SW 1271 (cell line): ENCODE measurements around the gene ATP1B4.

ENCODE experiments used
- DNase-seq, 2 experiments: peaks; one replicate each; lab custom pipeline; 2025; lab: John Stamatoyannopoulos, UW

The ATP1B4 gene

DNA sequence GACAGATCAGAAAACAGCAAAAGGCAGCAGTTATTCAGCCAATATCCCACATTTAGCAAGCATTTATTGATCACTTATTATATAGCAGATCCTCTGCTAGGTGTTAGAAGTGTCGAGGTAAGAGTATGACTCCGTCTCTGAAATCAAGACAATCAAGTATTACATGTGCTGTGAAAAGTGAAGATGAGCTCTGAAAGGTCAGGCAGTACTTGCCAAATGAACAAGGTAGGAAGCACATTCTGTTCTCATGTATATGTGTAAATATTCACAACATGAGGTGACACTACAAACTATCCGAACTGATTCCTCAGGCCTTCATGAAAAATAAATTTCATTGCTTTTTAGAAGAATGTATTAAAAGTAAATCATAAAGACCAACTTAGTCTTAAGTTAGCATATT, 15.3 kb downstream of the ATP1B4 start:
- no peak for DNase-seq

DNA sequence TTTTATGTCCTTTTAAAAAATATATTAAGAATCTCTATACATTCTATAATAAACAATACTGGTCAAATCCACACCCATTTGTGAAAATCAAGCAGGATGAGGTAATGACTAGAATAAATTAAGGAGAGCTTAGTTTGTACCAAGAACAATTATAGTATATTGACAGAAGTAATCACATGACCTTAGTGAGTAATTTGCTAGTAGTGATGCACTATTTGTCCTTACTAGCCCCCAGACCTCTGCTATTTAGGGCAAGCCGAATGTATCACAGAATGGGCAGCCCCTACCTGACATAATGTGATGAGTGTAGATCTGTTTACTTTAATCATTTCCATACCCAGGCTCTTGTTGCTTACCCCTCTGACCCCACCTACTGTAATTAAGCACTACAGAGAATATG, 15.8 kb downstream of the ATP1B4 start:
- no peak for DNase-seq

DNA sequence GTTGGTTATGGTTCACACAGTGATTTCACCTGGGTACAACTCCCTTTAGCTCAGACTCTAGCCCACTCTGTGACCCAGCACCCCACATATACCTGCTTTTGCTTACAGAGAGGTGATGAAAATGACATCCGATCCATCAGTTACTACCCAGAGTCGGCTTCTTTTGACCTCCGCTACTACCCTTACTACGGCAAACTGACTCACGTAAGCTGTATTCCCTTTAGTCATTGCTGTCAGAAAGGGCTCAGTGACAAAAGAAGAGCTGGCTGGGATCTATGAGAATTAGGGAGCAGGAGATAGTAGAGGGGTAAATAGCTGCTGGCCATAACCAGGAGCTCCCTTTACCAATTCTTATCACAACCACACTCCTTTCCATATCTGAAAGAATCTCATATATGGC, 16.7 kb downstream of the ATP1B4 start:
- DNase-seq = no peak

DNA sequence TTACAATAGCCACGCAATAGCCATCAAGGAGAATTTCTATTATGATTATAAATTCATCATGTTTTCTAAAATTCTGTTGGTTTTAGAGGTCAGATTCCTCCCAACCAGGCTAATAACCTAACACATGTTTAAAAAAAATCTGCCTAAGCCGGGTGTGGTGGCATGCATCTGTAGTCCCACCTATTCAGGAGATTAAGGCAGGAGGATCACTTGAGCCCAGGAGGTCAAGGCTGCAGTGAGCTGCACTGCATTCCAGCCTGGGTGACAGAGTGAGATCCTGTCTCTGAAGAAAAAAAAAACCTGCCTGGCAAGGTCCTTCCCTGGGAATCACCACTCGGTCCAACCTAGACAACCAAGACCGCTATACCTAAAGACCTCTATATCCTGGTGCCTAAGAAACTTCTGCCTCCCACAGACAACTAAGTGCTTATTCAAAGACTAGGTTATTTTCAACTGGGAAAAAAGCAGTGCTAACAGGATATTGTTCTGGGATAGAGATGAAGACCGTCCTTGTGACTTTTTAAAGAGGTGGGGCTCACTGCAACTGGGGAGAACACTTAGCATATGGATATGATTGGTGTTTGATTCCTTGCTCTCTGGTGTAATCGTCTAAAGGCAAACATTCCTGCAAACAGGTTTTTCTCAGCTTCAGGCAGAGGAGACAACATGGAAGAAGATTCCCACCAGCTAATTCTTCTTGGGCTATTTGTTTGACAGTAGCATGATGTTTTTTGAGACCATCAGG, 18.2 kb downstream of the ATP1B4 start:
- DNase-seq = no peak

DNA sequence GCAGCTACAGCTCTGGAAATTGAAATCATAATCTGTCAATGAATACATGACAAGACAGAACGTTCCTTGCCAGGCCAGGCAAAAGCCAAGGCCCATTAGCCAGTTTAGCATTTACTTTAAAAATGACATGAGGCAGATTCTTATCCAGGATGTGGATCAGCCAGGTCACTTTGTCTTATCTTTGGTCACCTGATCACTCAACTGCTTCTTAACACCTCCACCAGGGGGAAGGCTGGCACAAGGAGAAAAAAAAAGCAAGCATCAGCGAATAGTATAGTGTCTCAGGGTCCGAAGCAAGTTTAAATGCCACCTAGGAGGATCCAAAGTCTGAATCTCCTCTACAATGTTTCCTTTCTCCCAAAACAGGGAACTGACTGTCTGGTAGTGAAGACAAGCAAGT, 18.8 kb downstream of the ATP1B4 start:
- no peak for DNase-seq

DNA sequence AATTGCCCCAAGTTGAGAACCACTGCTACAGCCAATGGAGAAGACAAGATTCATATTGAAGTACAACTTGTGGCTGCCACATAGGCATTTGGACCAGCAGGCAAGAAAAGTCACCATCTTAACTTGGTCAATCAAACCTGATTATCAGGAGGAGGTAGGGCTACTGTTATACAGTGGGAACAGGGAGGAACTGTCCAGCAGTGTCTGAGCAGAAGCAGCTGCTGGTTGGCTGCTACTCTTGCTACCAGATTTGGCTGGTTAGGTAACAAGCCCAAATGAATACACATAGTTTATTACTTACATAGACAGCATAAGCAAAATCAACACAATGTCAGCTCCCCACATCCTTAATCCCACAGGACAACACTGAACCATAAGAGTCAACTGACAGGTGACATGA, 39.4 kb downstream of the ATP1B4 start:
- DNase-seq = no peak

DNA sequence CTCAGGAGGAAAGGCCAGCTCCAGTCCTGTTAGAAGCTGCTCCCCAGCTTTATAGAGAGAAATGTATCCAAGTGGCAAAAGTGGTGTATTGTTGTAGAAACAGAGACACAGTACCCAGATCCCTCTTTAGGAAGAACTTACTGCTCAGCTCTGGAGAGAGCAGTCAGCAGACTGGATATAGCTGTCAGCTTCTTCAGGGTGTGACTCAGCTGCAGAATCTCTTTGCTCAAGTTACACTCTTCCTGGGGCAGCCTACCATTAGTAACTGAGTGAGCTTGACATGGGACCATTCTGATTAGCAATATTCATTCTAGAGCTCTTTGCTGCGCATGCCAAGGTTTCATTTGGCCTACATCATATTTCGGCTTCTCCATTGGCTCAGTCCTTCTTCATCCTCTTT, 40.5 kb downstream of the ATP1B4 start:
- no peak for DNase-seq

DNA sequence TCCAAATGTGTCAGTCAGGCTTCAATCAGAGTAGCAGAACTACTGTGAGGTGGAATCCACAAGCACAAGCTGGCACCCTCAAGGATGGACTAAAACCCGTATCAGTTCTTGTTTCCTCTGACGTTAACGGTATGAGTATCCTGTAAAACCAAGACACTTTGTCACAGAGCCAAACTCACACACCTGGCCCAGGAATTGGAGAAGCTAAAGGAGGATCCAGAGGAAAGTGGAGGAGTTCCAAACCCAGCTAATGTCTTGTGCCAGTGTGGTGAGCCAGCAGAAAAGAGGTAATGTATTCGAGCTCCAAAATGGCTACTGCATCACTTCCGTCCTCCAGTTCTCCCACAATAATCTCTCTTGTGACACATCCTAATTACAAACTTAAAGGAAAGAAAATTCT, 44.7 kb downstream of the ATP1B4 start:
- no peak for DNase-seq

DNA sequence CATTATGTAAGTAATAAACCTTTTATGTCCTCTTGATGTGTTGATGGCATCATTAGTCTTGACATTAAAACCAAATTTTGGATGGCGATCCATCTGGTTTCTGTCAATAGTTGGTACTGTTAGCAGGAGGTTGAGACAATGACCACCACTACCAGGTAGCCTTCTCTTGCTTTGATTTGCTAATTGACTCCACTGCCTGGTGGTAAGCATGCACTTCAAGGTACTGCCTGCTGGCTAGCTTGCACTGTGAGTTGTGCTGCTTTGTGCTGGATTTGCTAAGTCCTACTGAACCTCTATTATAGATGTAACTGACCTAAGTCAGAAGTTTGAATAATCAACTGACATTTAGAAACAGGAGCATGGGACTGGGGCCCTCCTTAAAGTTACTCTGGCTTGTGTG, 46.3 kb downstream of the ATP1B4 start:
- DNase-seq = no peak

DNA sequence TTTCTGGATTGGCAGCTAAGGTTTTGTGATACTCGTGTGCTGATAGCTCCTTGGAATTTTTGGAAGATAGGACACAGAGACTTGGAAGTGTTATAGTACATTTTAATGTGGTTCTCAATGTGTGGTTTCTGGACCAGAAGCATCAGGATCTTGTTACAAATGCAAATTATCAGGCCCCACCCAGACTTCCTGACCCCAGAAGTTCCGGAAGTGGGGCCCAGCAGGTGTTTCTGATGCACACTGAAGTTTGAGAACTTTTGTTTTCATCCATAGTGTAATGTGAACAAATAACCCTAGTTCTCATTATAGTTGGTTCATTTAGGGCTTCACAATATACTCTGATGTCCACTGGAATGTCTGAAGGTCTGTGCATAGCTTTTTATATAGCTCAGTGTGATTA, 57.6 kb downstream of the ATP1B4 start:
- no peak for DNase-seq

DNA sequence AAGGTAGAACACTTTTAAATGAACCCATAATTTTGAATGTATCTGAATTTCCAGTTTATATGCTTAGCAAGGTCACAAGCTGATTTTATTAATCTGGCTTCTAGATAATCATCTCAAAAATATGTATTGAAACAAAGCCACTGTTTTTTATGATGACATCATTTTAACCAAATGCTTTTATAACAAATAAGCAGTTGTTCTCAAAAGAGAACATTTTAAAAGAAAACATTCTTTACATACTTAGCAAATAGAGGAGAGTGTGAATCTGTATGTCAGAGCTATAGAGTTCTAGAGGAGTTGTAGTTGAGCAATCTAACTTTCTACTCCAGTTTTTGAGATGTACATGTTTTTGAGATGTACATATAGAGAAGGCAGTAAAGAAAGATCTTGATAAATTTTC, 64.7 kb downstream of the ATP1B4 start:
- no peak for DNase-seq

DNA sequence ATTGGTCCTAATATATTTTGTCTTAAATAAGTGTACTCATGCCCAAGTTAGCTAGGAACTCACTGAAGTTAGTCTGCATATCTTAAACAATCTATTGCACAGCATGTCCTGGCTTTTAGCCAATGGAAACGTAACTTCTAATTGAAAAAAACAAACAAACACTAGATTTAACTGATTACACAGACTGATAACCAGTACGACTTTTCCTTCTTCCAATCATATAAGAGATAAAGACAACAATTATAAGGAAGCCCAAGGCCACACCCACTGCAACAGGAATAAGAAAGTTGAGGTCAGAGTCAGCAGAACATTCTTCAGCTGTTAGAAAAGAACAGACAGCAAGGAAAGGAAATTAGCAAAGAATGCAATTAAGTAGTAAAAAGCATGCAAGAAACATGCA, 66.4 kb downstream of the ATP1B4 start:
- no peak for DNase-seq

DNA sequence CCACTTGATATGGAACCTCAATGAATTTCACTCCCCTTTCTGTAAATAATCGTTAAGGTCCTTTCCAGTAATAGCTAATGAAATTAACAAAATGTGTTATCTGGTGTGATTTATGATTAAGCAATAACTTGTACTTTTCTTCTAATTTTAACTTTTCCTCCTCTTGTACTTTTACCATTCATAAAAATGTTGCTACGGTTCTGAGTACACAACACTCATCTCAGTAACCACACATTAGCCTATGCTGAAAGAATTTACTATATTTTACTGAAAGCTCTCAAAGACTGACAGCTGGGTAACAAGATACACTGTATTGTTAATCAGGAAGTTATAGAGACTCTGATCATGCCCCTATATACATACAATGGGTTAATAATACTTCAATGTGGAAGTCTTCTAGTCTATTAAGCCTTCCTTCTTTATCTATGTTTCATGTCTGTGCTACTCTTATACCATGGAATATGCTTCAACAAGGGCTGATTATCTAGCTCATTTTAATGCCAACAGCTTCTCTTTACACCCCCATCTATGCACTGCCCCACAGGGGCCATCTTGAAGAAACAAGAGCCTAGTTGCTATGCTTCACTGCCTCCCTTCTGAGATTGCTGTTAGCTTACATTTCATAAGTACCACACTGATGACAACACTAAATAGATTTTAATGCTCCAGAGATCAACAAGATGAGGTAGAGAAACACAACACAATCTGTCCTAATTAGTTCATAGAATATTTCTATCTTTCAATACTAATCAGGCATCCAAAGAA, 68.1 kb downstream of the ATP1B4 start:
- no peak for DNase-seq
